Measurements from ENCODE around the gene ABCG1. TPM values are rescaled to one million over a fixed set of nuclear protein-coding genes. Genes with fewer than 3 reads are reported as not detected.

The ABCG1 gene
- polyA plus RNA-seq, 2 of the 4 experiments (the other 2 are of a cell fraction): 2.3 to 5.1 TPM

DNA sequence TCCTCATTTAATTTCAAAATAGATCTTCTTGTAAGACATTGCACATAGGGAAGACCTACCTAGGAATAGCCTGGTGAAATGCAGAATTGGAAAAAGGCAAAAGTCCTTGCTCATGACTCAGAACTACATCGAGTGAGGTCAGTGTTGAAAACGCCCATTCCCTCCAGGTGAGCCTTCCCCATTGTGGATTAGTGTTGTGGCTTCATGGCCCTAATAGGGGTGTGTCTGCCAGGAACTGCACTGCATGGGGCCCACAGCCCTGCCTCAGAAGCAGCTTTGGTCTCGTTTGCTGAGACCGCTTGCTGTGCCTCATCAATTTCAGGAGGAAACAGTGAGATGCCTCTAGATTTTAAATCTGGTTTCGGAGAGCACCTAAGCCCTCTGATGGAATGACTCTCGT is 79.3 kb downstream of the ABCG1 start (continued):
- TF ChIP-seq EP300 (IDR thresholded peaks at IDR 0.05) (no peak), KDM1A (IDR thresholded peaks at IDR 0.05; ENCODE audit: low read depth) (no peak), BHLHE40 (IDR thresholded peaks at IDR 0.05; ENCODE audit: low read depth, low read length) (no peak), TFCP2L1 (CRISPR knock-in tag; IDR thresholded peaks at IDR 0.05) (no peak), RCOR1 (IDR thresholded peaks at IDR 0.05; ENCODE audit: low read depth, low read length) (no peak), MAZ (IDR thresholded peaks at IDR 0.05; ENCODE audit: borderline replicate concordance, low read depth, low read length) (no peak), NPAS2 (CRISPR knock-in tag; IDR thresholded peaks at IDR 0.05; ENCODE audit: borderline replicate concordance) (no peak)

- CTCF ChIA-PET: interaction anchor here (0.8 to 3.8 kb wide), 2 partner anchors 11 to 153 kb away, joined by 4 to 15 read pairs; no protein-coding TSS in a partner anchor
- no peak for ATAC-seq
- no peak overlapping the region for H3K27ac ChIP-seq
- H3K4me2 ChIP-seq: no peak overlapping the region
- no peak overlapping the region for H3K4me3 ChIP-seq
- H3K4me1 ChIP-seq: no peaks in the 10 kb centered on the region
- H3K9me3 ChIP-seq: no peaks in the 10 kb centered on the region
- POLR2A ChIA-PET: no interaction called here
- FAIRE-seq: no peak
- 77% methylated on average over 5 of the region's 5 CpGs for WGBS (ENCODE audit: missing lambda C conversion rate)
- DNase-seq (ENCODE audit: low read depth in 1 of 2, low spot score in 1 of 2): no peak
- TF ChIP-seq HOXA7 (CRISPR knock-in tag; IDR thresholded peaks at IDR 0.05) (no peak), POLR2AphosphoS2 (conservative IDR thresholded peaks at IDR 0.05; ENCODE audit: low read length) (no peak), ESRRA (IDR thresholded peaks at IDR 0.05; ENCODE audit: borderline replicate concordance, low read length) (no peak), RFX5 (IDR thresholded peaks at IDR 0.05) (no peak)
Observed at GRCh38 chr21:42298657-42299056, 79.7 kb downstream of the ABCG1 start.

GRCh38 chr21:42299324-42300044 is 80.5 kb downstream of the ABCG1 start:
- Histone ChIP-seq H3K9me3 (no peaks in the 10 kb centered on the region), H3K27ac (no peak overlapping the region), H3K4me2 (no peak overlapping the region), H3K4me1 (no peaks in the 10 kb centered on the region), H3K4me3 (no peak overlapping the region)
- 65% methylated on average over 15 of the region's 20 CpGs for WGBS (ENCODE audit: missing lambda C conversion rate)
- FAIRE-seq: no peak
- no peak for ATAC-seq
- ChIA-PET CTCF (interaction anchor here (0.5 to 3.8 kb wide), 3 partner anchors 10 to 154 kb away, joined by 3 to 15 read pairs (median 4); no protein-coding TSS in a partner anchor), POLR2A (no interaction called here)
- TF ChIP-seq, protein P1, sequence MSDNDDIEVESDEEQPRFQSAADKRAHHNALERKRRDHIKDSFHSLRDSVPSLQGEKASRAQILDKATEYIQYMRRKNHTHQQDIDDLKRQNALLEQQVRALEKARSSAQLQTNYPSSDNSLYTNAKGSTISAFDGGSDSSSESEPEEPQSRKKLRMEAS (IDR thresholded peaks at IDR 0.05): no peak
- no peak for TF ChIP-seq BHLHE40 (IDR thresholded peaks at IDR 0.05; ENCODE audit: low read depth, low read length)
- TF ChIP-seq ATOH8 (CRISPR knock-in tag; IDR thresholded peaks at IDR 0.05; ENCODE audit: low read depth): no peak
- DNase-seq (ENCODE audit: low read depth in 1 of 2, low spot score in 1 of 2): no peak

- ChIA-PET POLR2A (no interaction called here), CTCF (interaction anchor here (0.5 to 3.8 kb wide), 2 partner anchors 10 to 37 kb away, joined by 3 to 15 read pairs; no protein-coding TSS in a partner anchor)
- ATAC-seq: no peak
- TF ChIP-seq USF2 (IDR thresholded peaks at IDR 0.05) (no peak), HOXB13 (CRISPR knock-in tag; IDR thresholded peaks at IDR 0.05; ENCODE audit: low read depth) (no peak), NR3C1 (IDR thresholded peaks at IDR 0.05) (no peak), FOSL2 (IDR thresholded peaks at IDR 0.05) (no peak), FOSL2 (CRISPR knock-in tag; IDR thresholded peaks at IDR 0.05) (no peak), POLR2A (IDR thresholded peaks at IDR 0.05; ENCODE audit: low read length) (no peak), FOSB (CRISPR knock-in tag; IDR thresholded peaks at IDR 0.05) (no peak), JUNB (IDR thresholded peaks at IDR 0.05) (no peak), MYC (IDR thresholded peaks at IDR 0.05; ENCODE audit: borderline replicate concordance, low read length) (no peak), MAZ (IDR thresholded peaks at IDR 0.05; ENCODE audit: borderline replicate concordance, low read depth, low read length) (no peak), RNF2 (IDR thresholded peaks at IDR 0.05; ENCODE audit: borderline replicate concordance, low read depth) (no peak), RFX5 (IDR thresholded peaks at IDR 0.05) (no peak), RCOR1 (IDR thresholded peaks at IDR 0.05; ENCODE audit: low read depth, low read length) (no peak), MAFK (IDR thresholded peaks at IDR 0.05; ENCODE audit: partially characterized antibody) (no peak), CBX8 (IDR thresholded peaks at IDR 0.05) (no peak), RARB (CRISPR knock-in tag; IDR thresholded peaks at IDR 0.05) (no peak), TP53 (CRISPR knock-in tag; IDR thresholded peaks at IDR 0.05) (no peak)
- TF ChIP-seq, protein P2, sequence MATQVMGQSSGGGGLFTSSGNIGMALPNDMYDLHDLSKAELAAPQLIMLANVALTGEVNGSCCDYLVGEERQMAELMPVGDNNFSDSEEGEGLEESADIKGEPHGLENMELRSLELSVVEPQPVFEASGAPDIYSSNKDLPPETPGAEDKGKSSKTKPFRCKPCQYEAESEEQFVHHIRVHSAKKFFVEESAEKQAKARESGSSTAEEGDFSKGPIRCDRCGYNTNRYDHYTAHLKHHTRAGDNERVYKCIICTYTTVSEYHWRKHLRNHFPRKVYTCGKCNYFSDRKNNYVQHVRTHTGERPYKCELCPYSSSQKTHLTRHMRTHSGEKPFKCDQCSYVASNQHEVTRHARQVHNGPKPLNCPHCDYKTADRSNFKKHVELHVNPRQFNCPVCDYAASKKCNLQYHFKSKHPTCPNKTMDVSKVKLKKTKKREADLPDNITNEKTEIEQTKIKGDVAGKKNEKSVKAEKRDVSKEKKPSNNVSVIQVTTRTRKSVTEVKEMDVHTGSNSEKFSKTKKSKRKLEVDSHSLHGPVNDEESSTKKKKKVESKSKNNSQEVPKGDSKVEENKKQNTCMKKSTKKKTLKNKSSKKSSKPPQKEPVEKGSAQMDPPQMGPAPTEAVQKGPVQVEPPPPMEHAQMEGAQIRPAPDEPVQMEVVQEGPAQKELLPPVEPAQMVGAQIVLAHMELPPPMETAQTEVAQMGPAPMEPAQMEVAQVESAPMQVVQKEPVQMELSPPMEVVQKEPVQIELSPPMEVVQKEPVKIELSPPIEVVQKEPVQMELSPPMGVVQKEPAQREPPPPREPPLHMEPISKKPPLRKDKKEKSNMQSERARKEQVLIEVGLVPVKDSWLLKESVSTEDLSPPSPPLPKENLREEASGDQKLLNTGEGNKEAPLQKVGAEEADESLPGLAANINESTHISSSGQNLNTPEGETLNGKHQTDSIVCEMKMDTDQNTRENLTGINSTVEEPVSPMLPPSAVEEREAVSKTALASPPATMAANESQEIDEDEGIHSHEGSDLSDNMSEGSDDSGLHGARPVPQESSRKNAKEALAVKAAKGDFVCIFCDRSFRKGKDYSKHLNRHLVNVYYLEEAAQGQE (IDR thresholded peaks at IDR 0.05): no peak
Observed at GRCh38 chr21:42300045-42300583, 81.2 kb downstream of the ABCG1 start.

More at GRCh38 chr21:42300045-42300583, 81.2 kb downstream of the ABCG1 start:
- Histone ChIP-seq H3K27ac (no peak overlapping the region), H3K4me3 (no peak overlapping the region), H3K9me3 (no peaks in the 10 kb centered on the region), H3K4me1 (no peaks in the 10 kb centered on the region), H3K4me2 (no peak overlapping the region)
- FAIRE-seq (no peak), DNase-seq (ENCODE audit: low read depth in 1 of 2, low spot score in 1 of 2) (no peak)
- WGBS (ENCODE audit: missing lambda C conversion rate): 61% methylated on average over 5 of the region's 7 CpGs
